ENCODE results near the gene CCDC92.
"Not testable (repeated sequence)": the region's sequence is repeated elsewhere in the genome, so short reads cannot be mapped to it uniquely, and the experiment has no call there.

Gene CCDC92

DNA sequence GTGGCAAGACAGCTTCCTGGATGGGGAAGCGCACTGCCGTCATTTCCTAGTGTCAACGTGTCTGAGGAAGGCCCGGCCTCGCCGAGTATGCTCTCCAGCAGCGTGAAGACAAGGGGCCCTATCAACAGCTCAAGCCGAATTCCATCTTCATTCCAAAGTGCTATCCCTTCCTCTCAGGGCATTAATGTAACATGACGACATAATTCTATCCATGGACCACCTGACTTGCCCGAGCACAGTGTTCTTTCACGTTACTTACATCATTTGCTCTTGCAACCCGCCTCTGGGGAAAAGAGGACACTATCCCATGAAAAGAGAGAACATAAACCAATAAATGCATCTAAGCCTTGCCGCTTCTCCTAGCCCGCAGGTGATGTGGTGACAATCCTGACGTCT is 22.9 kb downstream of the CCDC92 start:
- DNase-seq (ENCODE audit: low spot score), result no peak

DNA sequence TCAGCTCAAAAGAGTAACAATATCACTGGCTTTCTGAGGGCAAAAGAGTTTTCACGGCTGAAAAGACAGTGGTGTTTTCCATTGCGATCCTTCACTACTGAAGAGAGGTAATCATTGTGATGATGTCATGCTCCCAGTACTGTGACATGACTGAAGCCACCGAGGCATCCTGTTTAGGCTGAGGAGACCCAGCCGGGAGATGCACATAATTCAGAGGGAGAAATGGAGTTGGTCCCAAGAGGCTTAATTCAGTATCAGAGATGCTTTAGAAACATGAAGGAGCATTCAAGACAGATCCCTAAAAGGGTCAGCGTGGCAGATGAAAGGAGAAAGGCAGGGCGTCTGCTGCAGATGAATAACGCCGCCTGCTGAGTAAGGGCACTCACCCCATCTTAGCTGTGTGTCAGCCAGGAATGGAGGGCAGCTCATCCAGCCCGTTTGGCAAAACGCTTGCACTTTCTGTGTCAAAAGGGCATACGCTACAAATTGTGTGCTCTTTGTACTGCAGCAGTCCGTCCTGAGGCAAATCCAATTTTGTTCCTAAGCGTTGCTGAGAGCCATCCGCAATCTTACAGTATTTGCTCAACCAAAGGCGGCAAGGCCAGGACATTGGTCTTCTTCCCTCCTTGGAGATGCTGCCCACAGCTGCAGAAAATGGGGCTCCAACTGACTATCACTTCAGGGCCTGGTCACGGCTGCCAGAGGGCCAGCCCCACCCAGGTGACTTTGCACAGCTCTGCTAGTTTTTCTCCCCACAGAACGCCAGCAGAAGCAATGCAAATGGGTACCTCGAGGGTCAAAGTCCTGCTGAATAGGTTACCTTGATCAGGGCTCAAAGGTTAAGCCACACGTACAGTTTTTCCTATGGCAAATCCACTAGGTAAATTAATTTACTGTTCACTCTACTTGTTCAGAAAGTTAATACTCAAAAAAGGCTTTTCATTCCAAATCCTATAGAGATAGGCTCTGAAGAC is 23.5 kb downstream of the CCDC92 start:
- DNase-seq (ENCODE audit: low spot score), result peak; percentile 9

DNA sequence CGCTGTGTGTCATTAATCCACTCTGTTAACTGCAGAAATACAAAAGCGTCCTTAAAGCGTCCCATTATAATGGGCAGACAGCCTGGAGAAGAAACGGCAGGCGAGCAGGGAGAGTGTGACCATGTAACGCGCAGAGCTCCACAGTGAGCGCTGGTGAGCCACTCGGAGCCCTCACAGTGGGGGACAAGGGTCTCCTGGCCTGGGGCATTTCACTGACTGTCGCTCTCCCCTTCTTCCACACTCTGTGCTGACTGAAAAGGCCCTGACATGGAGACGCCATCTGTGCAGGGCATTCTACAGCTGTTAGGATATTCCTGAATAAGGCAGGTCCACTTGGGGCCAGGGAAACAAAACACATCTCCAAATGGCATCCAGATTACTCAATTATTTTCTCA is 24.2 kb downstream of the CCDC92 start:
- no peak for DNase-seq (ENCODE audit: low spot score)

DNA sequence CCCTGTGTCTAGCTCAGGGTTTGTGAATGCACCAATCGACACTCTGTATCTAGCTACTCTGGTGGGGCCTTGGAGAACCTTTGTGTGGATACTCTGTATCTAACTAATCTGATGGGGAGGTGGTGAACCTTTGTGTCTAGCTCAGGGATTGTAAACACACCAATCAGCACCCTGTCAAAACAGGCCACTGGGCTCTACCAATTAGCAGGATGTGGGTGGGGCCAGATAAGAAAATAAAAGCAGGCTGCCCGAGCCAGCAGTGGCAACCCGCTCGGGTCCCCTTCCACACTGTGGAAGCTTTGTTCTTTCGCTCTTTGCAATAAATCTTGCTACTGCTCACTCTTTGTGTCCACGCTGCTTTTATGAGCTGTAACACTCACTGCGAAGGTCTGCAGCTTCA is 25.1 kb downstream of the CCDC92 start:
- DNase-seq (ENCODE audit: low spot score), result not testable (repeated sequence)

DNA sequence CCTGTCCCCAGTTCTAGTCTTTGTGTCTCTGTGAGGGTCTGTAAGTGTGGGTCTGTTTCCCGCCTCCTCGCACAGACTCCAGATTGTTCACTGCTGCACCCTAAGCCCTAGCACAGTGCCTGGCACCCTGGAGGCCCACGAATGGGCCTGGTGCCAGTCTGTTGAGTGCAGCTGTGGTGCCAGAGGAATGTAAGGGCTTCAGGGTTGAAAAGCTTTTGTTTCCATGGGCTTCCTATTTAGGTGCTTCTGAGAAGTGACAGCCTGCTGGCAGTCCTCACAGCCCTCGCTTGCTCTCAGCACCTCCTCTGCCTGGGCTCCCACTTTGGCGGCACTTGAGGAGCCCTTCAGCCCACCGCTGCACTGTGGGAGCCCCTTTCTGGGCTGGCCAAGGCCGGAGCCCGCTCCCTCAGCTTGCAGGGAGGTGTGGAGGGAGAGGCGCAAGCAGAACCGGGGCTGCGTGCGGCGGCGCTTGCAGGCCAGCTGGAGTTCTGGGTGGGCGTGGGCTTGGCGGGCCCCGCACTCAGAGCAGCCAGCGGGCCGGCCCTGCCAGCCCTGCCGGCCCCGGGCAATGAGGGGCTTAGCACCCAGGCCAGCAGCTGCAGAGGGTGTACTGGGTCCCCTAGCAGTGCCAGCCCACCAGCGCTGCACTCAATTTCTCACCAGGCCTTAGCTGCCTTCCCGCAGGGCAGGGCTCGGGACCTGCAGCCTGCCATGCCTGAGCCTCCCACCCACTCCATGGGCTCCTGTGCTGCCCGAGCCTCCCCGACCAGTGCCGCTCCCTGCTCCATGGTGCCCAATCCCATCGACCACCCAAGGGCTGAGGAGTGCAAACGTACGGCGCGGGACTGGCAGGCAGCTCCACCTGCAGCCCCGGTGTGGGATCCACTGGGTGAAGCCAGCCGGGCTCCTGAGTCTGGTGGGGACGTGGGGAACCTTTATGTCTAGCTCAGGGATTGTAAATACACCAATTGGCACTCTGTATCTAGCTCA is 25.8 kb downstream of the CCDC92 start:
- not testable (repeated sequence) for DNase-seq (ENCODE audit: low spot score)

DNA sequence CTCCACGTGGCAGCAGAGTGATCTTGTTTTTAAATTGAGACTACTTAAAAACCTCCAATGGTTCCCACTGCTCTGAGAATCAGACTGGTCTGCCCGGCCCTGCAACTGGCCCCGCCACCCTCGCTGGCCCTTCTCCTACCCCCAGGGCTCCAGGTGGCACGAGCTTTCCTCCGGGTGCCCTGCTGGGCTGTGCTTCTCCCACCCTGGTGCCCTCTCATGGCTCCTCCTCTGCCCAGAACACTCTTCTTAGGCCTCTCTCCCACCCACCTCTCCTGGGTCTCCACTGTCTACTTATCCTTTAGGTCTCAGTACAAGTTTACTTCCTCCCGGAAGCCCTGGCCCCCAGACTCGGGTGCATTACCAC is 26.5 kb downstream of the CCDC92 start:
- no peak for DNase-seq (ENCODE audit: low spot score)

DNA sequence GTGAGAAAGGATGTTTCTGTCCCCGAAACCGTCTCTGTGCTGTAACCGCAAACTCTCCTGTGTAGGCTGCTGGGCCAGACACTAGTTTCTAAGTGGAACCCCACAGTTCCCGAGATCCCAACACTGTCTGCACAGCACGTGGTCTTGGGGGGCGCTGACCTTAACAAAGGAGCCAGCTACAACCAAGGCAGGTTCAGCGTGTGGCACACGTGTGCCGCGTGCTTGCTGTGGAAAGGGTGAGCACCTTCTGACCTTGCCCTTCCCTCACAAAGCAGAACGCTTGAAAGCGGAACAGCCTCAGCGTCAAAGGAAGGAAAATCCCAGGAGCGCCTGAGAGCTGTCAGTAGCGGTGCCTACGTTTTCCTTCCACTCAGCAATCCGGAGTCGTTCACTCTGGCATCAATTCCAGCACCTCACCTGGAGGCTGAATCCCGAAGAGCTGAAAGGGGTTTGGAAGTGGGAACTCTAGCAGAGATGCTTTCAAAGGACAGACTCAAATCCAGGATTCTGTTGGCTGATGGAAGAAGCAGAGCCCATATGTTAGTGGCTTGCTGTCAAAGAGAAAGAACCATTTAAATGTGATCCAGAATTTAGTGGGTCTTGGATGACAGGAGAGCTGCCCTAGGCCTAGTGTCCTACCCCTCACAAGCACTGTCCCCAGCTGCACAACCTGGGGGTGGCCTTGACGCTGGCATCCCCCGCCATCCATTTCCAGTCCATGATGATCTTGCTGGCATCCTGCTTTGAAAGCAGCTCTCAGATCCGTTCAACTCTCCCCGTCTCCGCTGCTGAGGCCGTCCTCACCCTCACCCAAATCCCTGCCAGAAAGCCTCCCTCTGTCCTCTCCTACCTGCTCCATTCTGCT is 27.1 kb downstream of the CCDC92 start:
- no peak for DNase-seq (ENCODE audit: low spot score)

DNA sequence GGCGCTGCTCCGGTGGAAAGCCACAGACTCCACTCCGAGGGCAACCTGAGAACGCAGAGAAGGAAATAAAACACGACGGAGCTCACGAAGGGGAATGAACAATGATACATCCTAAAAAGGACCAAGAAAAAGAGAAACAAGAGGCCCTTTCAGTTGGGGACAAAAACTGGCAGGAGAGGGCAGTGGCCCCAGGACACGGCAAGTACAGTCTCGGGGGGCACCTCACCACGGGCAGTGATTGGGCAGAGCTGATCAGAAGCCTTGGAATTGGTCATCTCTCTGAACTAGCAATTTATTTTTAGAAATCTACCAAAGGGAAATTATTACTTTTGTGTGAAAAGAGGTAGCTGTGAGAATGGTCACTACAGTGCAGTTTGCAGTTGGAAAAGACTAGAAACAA is 27.9 kb downstream of the CCDC92 start:
- DNase-seq (ENCODE audit: low spot score), result no peak

DNA sequence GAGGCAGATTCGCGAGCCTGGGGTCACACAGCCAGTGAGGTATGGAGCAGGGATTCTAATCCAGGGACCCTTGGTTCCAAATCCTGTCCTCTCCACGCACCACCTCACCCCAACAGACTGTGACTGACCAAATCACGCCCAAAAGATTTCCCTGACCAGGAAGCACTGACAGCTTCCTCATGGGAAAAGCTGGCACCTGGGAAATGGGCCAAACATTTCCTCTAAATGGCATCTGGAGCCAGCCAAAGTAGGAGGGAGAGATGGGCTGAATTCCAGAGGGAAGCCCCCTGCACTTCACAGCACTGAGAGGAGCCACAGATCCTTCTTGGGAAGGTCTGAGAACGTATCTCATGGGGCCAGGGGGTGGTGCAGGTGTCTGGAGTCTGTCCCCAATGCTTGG is 28.8 kb downstream of the CCDC92 start:
- DNase-seq (ENCODE audit: low spot score), result no peak

DNA sequence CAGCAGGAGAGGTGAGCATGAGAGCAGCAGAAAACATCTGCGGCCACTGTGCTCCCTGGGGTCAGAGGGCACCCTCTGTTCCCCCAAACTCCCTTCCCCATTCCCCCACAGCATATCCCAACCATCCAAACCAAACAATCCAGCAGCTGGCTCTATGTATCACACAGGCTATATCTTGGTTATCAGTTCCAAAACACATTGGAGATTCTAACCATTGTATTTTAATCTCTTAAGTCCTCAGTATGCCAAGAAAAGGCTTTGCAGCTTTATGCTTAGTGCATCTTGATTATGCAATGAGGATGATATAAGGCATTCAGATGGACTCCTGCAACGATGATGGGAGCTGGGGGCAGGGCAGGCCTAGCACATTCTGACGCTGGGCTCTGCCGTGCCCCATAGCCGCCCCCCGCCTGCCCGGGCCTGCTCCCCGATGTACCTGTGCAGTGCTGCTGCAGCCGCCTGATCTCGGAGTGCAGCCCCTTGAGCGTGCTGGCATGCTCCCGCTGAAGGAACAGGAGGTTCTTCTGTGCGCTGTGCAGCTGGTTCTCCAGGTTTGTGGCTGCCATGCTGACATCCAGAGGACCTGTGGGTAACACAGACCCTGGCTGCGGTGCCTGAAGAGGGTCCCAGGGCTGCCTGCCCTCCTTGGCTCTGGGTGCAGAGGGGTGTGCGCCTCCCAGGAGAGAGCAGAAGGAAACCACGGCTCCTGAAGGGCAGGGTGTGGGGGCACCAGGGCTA is 29.6 kb downstream of the CCDC92 start:
- DNase-seq (ENCODE audit: low spot score), result no peak

DNA sequence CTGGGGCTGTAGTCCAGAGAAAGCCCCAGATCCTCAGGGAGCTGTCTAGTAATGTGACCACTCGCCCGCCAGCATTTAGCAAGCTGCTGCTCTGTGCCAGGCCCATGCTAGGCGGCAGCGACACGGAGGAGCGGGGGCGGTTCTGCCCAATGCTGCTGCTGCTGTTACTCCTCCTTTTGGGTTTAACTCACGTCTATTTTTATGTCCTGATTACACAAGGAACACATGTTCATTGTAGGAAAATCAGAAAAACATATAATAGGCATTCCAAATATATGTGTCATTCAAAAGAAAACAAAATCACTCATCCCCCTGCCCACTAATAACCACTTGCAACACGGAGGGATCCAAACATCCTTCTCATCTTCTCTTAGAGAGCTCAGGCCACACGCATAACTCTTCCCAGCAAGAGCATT is 30.4 kb downstream of the CCDC92 start:
- DNase-seq (ENCODE audit: low spot score), result no peak

DNA sequence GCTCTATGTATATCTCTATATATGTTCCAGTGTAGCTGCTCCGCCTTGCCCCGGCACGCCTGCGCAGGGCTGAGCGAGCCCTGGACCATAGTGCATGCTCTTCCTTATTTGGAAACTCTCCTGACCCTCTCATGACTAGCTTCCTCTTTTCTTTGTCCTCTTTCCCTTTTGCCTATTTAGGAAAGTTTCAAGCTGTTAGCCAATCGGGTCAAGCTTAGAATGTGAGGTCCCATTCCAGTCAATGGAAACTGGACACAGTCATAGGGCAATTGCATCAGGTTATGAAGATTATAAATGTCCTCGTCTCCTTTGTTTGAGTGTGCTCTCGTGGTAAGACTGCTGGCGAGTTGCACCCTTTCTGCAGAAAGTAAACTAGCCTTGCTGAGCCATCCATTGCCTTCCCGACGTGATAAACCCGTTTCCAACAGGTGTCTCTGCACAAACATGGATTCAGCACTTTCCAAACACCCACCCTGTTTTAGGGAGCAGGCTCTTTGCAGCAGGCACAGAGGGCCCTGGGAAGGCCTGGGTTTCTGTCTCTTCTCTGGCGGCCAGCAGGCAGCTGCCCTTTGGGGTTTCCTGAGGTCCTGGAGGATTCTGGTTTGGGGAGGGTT is 30.9 kb downstream of the CCDC92 start:
- no peak for DNase-seq (ENCODE audit: low spot score)

DNA sequence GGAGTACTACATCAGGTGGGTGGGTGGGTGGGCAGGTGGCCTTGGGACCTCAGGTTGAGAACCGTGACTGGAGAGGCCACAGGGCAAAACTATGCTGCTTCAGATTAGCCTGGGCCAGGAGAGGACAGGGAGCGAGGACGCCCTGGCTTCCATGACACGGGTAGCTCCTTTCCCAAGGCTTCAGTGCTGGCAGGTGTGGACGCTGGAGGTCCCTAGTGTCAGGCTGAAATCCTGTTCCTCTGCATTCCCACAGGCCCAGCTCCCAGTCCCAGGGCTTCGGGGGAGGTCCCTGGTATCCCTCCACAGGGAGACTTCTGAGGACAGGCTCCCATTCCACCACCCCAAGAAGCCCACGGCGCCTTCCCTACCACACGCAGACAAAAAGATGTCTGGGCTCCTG is 31.6 kb downstream of the CCDC92 start:
- no peak for DNase-seq (ENCODE audit: low spot score)

DNA sequence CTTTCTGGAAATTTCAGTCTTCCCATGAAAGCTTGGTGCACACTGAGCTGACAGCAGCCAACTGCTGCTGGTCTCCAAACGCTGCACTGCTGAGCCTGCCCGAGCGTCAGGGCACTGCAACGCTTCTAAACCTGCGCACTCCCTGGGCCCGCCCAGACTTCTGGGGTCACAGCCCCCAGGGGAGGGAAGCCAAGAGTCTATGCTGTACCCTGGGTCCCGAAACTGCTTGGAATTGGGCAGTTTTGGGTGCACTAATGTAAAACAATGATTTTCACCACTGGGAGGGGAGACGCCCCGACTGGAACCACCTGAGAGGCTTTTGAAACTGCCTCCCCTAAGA is 32.0 kb downstream of the CCDC92 start:
- no peak for DNase-seq (ENCODE audit: low spot score)

DNA sequence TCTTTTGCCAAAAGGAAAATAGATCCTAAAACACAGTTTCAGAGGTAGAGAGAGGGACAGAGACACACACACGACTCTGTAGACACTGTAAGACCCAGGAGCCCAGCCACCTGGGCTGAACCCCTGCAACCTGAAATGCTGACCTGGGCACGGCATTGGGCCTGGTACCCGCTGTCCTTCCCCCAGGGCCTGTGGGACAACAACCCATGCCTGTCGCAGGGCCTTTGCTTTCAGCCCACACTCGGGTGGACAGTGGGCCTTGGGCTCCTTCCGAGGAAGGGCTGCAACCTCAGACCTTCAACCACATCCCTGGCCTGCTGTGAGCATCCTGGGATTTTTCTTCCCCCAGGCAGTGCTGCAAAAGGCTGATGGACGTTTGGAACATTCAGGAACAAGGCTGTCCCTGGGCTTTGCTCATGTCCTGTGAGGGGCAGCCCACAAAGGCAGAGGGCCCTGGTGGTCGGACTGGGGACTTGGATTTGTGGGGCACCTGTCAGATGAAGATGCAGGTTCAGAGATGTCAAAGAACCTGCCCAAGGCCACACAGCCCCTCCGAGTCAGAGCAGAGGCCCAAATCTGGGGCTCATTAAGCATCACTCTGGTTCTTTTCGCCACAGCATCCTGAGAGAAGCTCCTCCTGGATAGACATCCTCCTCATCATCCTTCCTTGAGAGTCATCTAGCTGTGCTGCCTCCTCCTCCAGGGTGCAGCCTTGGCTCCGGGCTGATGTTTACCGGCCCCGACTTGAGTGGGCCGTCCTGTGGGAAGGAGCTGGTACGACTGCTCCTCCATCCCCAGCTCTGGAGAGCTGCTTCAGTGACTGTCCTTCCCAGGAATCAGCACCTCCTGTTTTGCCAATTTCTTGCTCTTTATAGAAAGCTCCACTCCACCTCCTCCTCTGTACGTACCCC is 32.7 kb downstream of the CCDC92 start:
- no peak for DNase-seq (ENCODE audit: low spot score)

DNA sequence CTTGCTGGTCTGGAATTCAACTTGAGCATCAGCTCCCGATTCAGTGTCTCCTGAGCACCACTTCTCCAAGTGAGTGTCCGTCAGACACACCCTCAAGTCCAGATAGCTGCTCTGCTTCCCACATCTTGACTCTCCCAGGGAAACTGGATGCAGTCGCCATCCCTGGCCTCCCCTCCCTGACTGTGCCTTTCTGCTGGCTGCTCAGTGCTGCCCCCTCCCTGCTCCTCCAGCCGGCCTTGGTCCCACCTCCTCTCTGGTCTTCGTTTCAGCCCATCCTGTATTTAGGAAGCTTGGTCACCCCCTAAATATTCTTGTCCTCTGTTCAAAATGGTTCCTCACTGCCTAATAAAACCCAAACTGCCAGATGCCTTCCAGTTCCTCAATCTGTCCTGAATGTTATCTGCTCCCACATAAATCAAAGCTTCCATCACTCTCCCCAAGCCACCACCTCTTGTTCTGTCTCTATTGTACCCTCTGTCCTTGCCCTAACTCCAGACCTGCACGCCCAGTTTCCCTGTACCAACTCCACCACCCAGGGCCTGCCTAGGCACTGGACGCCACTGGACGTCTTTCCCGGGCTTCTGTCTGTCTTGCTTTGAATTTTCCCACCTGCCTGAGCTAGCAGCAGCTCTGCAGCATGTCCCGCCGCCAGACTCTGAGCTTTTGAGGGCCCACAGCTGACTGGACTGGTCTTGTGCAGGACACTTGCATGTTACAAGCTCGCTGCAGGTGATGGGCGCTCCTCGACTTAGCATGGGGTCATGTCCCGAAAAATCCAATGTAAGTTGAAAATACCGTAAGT is 33.8 kb downstream of the CCDC92 start:
- DNase-seq (ENCODE audit: low spot score), result no peak

DNA sequence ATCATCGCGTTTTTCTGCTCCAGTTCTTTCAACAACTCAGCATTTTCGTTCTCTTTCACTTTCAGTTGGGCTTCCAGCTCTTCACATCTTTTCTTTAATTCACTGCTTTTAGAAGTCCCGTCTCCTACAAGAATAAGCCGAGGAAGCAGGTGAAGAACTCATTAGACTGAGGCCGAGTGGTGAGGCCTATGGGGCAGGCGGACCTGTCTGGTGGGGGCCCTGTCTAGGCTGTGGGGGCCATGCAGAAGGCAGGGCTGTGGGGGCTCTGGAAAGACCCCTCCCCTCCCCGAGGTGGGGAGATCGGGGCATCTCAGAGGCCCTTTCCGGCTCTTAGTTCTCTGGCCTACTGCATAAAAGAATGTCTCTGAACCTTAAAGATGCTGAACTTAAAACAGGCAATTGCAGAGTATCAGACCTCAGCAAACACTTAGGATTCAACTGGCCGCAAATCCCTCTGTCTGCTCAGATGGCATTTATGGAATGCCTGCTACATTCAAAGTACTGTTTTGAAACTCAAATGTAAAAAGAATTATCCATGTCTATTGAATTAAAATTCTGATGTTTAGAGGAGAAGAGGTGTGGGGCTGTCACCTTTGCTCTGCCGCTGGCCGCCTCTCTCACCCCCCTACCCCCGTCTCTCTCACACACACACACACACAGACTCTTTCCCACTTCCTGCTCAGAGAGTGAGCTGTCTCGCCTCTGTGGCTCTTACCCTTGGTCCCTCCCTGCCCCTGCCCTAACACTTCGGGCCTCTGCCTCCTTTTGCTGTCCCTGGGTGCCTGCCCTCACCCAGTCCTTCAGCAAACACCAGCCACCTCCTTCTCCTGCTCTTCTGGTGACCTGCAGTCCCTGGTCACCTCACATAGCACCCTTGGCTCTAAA is 34.7 kb downstream of the CCDC92 start:
- DNase-seq (ENCODE audit: low spot score), result no peak
